ENCODE results near the gene TIPRL.
"Not testable (repeated sequence)": the region's sequence is repeated elsewhere in the genome, so short reads cannot be mapped to it uniquely, and the experiment has no call there.

The TIPRL gene

GRCh38 chr1:168195199-168196135 lies 16.7 kb downstream of the TIPRL start:
- H3K27me3 ChIP-seq (ENCODE audit: insufficient read depth, insufficient read length): no peaks in the 10 kb centered on the region
- H3K9me3 ChIP-seq (ENCODE audit: insufficient read depth, low read length): no peaks in the 10 kb centered on the region
- no peak overlapping the region for H3K9ac ChIP-seq (ENCODE audit: insufficient read length, low read depth)
- DNase-seq (ENCODE audit: low read depth, low spot score): no peak
- no peak for TF ChIP-seq YY1 (IDR thresholded peaks at IDR 0.05; ENCODE audit: insufficient read depth, insufficient read length)
- no peak for TF ChIP-seq ZNF274 (IDR thresholded peaks at IDR 0.05; ENCODE audit: low read depth, low read length)
- no peak for TF ChIP-seq SUZ12 (IDR thresholded peaks at IDR 0.05; ENCODE audit: extremely low read depth, insufficient read depth, insufficient read length)
- H3K4me1 ChIP-seq (ENCODE audit: insufficient read depth, insufficient read length): no peaks in the 10 kb centered on the region
- H3K4me3 ChIP-seq (ENCODE audit: insufficient read length, low read depth): no peak overlapping the region
- H3K36me3 ChIP-seq (ENCODE audit: insufficient read depth, insufficient read length, low read length): peaks cover 63% of the 10 kb centered on the region

DNA sequence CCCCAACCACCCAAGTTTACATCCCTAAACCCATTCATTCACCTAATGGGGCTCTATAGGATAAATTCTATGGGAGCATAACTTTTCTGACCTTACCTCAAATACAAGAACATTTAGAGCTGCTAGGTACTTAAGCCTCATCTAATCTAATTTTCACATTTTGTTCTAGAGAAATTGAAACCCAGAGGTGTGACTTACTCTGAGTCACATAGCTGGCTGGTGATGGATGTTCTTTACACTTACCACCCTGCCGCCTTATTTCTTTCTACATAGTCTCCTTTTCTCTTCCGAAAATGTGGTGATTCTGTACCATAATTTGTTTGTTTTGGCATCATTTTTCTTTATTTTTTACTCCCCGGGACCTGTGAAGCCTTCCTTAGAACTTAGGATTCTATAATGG lies 20.3 kb downstream of the TIPRL start:
- Histone ChIP-seq H3K27me3 (ENCODE audit: insufficient read depth, insufficient read length) (no peaks in the 10 kb centered on the region), H3K36me3 (ENCODE audit: insufficient read depth, insufficient read length, low read length) (peaks cover 44% of the 10 kb centered on the region), H3K4me1 (ENCODE audit: insufficient read depth, insufficient read length) (no peaks in the 10 kb centered on the region), H3K4me3 (ENCODE audit: insufficient read length, low read depth) (no peak overlapping the region), H3K9ac (ENCODE audit: insufficient read length, low read depth) (no peak overlapping the region), H3K9me3 (ENCODE audit: insufficient read depth, low read length) (peaks cover 21% of the 10 kb centered on the region)
- DNase-seq (ENCODE audit: low read depth, low spot score): no peak
- TF ChIP-seq YY1 (IDR thresholded peaks at IDR 0.05; ENCODE audit: insufficient read depth, insufficient read length) (no peak), SUZ12 (IDR thresholded peaks at IDR 0.05; ENCODE audit: extremely low read depth, insufficient read depth, insufficient read length) (no peak)

GRCh38 chr1:168202941-168203654 lies 24.3 kb downstream of the TIPRL start:
- no peak for TF ChIP-seq SUZ12 (IDR thresholded peaks at IDR 0.05; ENCODE audit: extremely low read depth, insufficient read depth, insufficient read length)
- no peak for TF ChIP-seq ZNF274 (IDR thresholded peaks at IDR 0.05; ENCODE audit: low read depth, low read length)
- no peak for TF ChIP-seq YY1 (IDR thresholded peaks at IDR 0.05; ENCODE audit: insufficient read depth, insufficient read length)
- Histone ChIP-seq H3K9ac (ENCODE audit: insufficient read length, low read depth) (no peak overlapping the region), H3K9me3 (ENCODE audit: insufficient read depth, low read length) (peaks cover 33% of the 10 kb centered on the region), H3K4me1 (ENCODE audit: insufficient read depth, insufficient read length) (no peaks in the 10 kb centered on the region), H3K4me3 (ENCODE audit: insufficient read length, low read depth) (no peak overlapping the region), H3K36me3 (ENCODE audit: insufficient read depth, insufficient read length, low read length) (peaks cover 25% of the 10 kb centered on the region), H3K27me3 (ENCODE audit: insufficient read depth, insufficient read length) (no peaks in the 10 kb centered on the region)
- no peak for DNase-seq (ENCODE audit: low read depth, low spot score)

DNA sequence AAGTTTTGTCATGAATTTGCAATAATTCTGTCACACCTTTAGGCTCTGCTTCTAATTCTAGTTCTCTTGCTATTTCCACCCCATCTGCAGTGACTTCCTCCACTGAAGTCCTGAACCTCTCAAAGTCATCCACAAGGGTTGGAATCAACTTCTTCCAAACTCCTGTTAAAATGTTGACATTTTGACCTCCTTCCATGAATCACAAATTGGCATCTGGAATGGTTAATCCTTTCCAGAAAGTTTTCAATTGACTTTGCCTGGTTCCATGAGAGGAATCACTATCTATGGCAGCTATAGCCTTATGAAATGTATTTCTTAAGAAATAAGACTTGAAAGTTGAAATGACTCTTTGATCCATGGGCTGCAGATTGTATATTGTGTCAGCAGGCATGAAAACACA lies 27.3 kb downstream of the TIPRL start:
- Histone ChIP-seq H3K9me3 (ENCODE audit: insufficient read depth, low read length) (peaks cover 39% of the 10 kb centered on the region), H3K27me3 (ENCODE audit: insufficient read depth, insufficient read length) (no peaks in the 10 kb centered on the region), H3K4me3 (ENCODE audit: insufficient read length, low read depth) (no peak overlapping the region), H3K36me3 (ENCODE audit: insufficient read depth, insufficient read length, low read length) (peaks cover 2% of the 10 kb centered on the region), H3K4me1 (ENCODE audit: insufficient read depth, insufficient read length) (no peaks in the 10 kb centered on the region), H3K9ac (ENCODE audit: insufficient read length, low read depth) (no peak overlapping the region)
- no peak for DNase-seq (ENCODE audit: low read depth, low spot score)
- no peak for TF ChIP-seq ZNF274 (IDR thresholded peaks at IDR 0.05; ENCODE audit: low read depth, low read length)
- no peak for TF ChIP-seq YY1 (IDR thresholded peaks at IDR 0.05; ENCODE audit: insufficient read depth, insufficient read length)
- no peak for TF ChIP-seq SUZ12 (IDR thresholded peaks at IDR 0.05; ENCODE audit: extremely low read depth, insufficient read depth, insufficient read length)

DNA sequence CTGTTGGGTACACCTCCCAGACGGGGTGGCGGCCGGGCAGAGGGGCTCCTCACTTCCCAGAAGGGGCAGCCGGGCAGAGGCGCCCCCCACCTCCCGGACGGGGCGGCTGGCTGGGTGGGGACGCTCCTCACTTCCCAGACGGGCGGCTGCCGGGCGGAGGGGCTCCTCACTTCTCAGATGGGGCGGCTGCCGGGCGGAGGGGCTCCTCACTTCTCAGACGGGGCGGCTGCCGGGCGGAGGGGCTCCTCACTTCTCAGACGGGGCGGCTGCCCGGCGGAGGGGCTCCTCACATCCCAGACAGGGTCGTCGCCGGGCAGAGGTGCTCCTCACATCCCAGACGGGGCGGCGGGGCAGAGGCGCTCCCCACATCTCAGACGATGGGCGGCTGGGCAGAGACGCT lies 28.9 kb downstream of the TIPRL start:
- H3K4me3 ChIP-seq (ENCODE audit: insufficient read length, low read depth); H3K27me3 ChIP-seq (ENCODE audit: insufficient read depth, insufficient read length); H3K36me3 ChIP-seq (ENCODE audit: insufficient read depth, insufficient read length, low read length); H3K4me1 ChIP-seq (ENCODE audit: insufficient read depth, insufficient read length); H3K9ac ChIP-seq (ENCODE audit: insufficient read length, low read depth); DNase-seq (ENCODE audit: low read depth, low spot score): not testable (repeated sequence)
- H3K9me3 ChIP-seq (ENCODE audit: insufficient read depth, low read length): peaks cover 30% of the 10 kb centered on the region

DNA sequence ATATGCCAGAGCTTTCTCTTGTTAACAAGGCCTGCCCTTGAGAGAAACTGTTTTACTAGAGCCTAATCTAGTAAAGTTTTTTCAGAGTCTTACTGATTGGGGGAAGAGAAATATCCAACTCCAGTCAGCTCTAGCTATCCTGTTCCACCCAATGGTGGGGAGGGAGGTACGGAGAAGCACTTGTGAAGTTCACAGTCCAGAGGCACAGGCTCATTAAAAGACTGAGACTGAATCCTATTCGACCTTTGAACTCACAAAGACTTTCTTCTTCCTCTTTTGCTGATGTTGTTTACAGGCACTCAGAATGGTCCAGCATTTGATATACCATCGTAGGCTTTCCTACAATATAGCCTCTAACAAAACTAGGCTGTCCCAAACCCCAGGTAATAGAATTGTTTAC lies 31.6 kb downstream of the TIPRL start:
- Histone ChIP-seq H3K9me3 (ENCODE audit: insufficient read depth, low read length) (peaks cover 35% of the 10 kb centered on the region), H3K27me3 (ENCODE audit: insufficient read depth, insufficient read length) (no peaks in the 10 kb centered on the region), H3K4me3 (ENCODE audit: insufficient read length, low read depth) (no peak overlapping the region), H3K36me3 (ENCODE audit: insufficient read depth, insufficient read length, low read length) (no peaks in the 10 kb centered on the region), H3K4me1 (ENCODE audit: insufficient read depth, insufficient read length) (no peaks in the 10 kb centered on the region), H3K9ac (ENCODE audit: insufficient read length, low read depth) (no peak overlapping the region)
- no peak for DNase-seq (ENCODE audit: low read depth, low spot score)
- no peak for TF ChIP-seq SUZ12 (IDR thresholded peaks at IDR 0.05; ENCODE audit: extremely low read depth, insufficient read depth, insufficient read length)
- TF ChIP-seq ZNF274 (IDR thresholded peaks at IDR 0.05; ENCODE audit: low read depth, low read length): no peak
- TF ChIP-seq YY1 (IDR thresholded peaks at IDR 0.05; ENCODE audit: insufficient read depth, insufficient read length): no peak

DNA sequence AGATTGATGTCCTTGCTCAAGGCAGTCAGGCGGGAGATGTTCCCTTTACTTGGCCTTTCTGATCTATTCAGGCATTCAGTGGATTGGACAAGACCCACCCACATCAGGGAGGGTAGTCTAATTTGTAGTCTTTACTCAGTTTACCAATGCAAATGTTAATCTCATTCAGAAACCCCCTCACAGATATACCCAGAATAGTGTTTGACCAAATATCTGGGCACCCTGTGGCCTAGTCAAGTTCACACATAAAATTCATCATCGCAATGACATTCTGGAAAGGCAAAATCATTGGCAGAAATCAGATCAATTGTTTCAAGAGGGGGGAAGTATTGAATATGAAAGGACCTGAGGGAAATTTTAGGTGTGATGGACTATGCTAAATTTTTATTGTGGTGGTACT lies 34.6 kb downstream of the TIPRL start:
- Histone ChIP-seq H3K9me3 (ENCODE audit: insufficient read depth, low read length) (peaks cover 23% of the 10 kb centered on the region), H3K27me3 (ENCODE audit: insufficient read depth, insufficient read length) (no peaks in the 10 kb centered on the region), H3K9ac (ENCODE audit: insufficient read length, low read depth) (no peak overlapping the region), H3K36me3 (ENCODE audit: insufficient read depth, insufficient read length, low read length) (no peaks in the 10 kb centered on the region), H3K4me1 (ENCODE audit: insufficient read depth, insufficient read length) (no peaks in the 10 kb centered on the region), H3K4me3 (ENCODE audit: insufficient read length, low read depth) (no peak overlapping the region)
- no peak for DNase-seq (ENCODE audit: low read depth, low spot score)
- TF ChIP-seq YY1 (IDR thresholded peaks at IDR 0.05; ENCODE audit: insufficient read depth, insufficient read length) (no peak), SUZ12 (IDR thresholded peaks at IDR 0.05; ENCODE audit: extremely low read depth, insufficient read depth, insufficient read length) (no peak), ZNF274 (IDR thresholded peaks at IDR 0.05; ENCODE audit: low read depth, low read length) (no peak)

All from NT2/D1 (cell line).